SKM-1 treated with dmso at 0.1 percent for 144 hours (cell line): ENCODE measurements around the gene ZNF724.
"Not testable (repeated sequence)": the region's sequence is repeated elsewhere in the genome, so short reads cannot be mapped to it uniquely, and the experiment has no call there.

ENCODE experiments used
- DNase-seq: peaks from one replicate; lab custom pipeline; 2025; ENCODE audit not compliant: unreplicated experiment; lab: John Stamatoyannopoulos, UW

The ZNF724 gene

GRCh38 chr19:23253256-23253655 is 3.1 kb upstream of the ZNF724 start:
- not testable (repeated sequence) for DNase-seq

- no peak for DNase-seq
Measured at GRCh38 chr19:23241419-23241818, 8.8 kb downstream of the ZNF724 start.

DNA sequence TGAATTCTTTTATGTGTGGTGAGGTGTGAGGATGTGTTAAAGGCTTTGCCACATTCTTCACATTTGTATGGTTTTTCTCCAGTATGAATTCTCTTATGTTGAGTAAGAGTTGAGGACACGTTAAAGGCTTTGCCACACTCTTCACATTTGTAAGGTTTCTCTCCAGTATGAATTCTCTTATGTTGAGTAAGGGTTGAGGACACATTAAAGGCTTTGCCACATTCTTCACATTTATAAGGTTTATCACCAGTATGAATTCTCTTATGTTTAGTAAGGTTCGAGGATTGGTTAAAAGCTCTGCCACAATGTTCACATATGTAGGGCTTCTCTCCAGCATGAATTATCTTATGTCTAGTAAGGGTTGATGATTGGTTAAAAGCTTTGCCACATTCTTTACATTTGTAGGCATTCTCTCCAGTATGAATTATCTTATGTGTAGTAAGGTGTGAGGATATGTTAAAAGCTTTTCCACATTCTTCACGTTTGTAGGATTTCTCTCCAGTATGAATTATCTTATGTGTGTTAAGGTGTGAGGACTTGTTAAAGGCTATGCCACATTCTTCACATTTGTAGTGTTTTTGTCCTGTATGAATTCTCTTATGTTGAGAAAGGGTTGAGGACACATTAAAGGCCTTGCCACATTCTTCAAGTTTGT is 27.1 kb downstream of the ZNF724 start:
- DNase-seq = no peak

DNA sequence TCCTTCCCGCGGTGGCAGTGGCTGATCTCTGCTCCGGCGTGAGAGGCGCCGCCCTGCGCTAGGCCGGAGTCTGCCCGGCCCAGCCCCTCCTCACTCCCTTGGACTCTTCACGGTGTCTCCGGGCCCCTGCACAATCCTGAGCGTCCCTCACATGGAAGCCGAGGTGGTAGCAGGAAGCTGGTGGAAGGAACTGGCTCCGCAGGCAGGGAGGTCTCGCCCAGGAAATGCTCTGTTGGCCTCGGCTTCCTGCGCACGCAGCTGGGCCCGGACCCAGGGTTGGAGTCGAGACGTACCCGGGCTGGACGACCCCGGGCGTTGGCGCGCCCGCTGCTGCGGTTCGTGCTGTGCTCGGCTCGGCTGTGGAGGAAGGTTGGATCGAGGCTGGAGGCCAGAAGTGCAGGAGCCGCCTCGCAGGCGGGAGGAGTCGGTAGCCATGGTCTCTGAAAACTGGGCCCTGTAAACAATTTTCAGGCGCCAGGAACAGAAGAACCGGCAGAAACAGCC is 46.3 kb downstream of the ZNF724 start:
- no peak for DNase-seq

DNA sequence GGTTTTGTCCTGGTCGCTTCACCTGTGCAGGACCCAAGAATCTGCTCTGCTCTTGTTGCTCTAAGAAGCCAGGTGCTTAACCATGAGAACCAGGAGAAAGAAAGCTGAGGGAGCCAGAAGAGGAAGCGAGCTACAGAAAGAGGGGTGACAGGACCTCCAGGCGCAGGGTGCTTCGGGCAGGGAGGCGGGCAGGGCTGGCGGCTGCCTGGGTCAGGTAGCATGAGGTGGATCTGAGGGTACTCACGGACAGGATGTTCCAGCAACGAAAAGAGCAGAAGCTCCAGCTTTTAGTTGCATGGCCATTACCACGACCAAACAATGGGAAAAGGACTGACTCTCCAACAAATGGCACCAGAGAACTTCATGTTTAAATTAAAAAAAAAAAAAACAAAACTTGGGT is 59.9 kb downstream of the ZNF724 start:
- no peak for DNase-seq

DNA sequence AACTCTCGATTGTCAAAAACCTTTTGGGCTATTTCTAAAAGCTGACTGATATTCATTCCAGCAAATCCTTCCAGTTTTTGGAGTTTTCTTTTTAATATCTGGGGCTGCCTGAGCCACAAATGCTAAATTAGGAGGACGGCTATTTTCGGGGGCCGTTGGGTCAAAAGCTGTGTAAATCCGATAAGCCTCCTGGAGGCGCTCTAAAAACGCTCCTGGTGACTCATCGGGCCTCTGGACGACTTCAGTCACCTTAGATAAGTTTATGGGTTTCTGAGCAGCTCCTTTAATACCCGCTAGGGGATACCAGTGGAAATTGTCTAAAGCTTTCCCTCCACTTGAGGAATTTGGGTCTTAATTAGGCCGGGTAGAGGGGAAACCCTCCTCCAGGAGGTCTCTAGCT is 66.9 kb downstream of the ZNF724 start:
- no peak for DNase-seq
